HEK293 (cell line): ENCODE data around the gene ENHO.

Experiments used
- ZNF24 ChIP-seq: fragments of 450-650 bp; formaldehyde crosslinking; IDR thresholded peaks from 2 replicates; pipeline ENCODE4 v1.5.1; 2016; ENCODE audit warnings: missing biosample characterization, missing genetic modification characterization
- ZNF26 ChIP-seq: fragments of 450-650 bp; formaldehyde crosslinking; IDR thresholded peaks from 2 replicates; pipeline ENCODE4 v1.5.1; 2016; ENCODE audit warnings: missing biosample characterization, missing genetic modification characterization
- ZNF280D ChIP-seq: fragments of 450-650 bp; formaldehyde crosslinking; IDR thresholded peaks from 2 replicates; pipeline ENCODE4 v1.5.1; 2016; ENCODE audit warnings: missing biosample characterization, missing genetic modification characterization
- ZNF654 ChIP-seq: fragments of 450-650 bp; formaldehyde crosslinking; IDR thresholded peaks from 2 replicates; pipeline ENCODE4 v1.5.1; 2016; ENCODE audit warnings: low read depth, missing biosample characterization, missing genetic modification characterization

DNA sequence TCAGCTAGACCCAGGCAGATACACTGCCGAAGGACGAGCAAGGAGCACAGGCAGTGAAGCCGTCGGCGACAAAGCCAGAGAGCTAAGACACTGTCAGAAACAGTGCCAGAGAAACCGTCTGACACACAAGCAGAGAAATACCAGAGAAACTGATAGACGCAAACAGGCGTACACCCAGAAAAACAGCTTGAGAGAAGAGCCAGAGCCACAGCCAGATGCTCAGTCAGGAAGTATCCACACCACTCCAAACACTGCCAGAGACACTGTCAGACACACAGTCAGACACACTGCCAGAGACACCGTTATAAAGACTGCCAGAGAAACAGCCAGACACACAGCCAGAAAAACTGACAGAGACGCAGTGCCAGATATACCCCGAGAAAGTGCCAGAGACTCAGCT, 47.6 kb upstream of the ENHO start:
- TF ChIP-seq ZNF26 (no peak), ZNF280D (tag by site-specific recombination) (no peak), ZNF654 (tag by site-specific recombination) (no peak), ZNF24 (tag by site-specific recombination) (no peak)
